ENCODE data around the gene CPEB1.

CPEB1 gene

DNA sequence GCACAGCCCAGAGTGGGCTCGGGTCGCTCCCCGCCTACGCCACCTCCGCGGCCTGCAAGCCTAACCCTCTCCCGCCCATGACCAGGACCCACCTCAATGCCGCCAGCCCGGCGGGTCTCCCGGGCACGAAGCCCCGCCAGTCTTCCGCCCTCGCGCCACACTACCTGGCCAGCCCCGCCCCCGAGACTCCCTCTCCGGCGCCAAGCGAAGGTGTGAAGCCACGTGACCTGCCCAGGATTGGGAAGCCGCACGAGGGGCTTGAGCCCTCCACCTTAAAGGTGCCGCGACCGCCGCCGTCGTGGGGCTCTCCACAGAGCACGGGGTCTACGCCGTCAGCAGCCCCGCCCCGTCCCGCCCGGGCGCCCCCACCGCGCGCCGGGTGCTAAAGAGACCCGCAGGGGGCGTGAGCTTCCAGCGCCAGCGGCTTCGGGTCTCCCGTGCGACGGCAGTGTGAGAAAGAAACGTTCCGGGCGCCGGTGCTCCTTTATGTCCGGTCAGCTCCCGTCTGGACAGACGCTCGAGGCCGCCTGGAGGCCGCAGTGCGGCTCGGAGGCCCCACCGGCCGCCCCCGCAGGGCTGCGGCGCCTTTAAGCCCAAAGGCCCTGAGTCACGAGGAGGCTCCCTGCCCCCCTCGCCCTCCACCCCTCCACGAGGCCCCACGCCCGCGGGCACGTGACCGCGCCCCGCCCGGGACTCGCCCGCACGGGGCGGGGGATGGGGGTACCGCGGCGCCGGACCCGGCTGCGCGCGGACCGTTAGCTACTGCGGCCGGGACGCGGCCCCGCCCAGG, at the start of gene CPEB1:
CPEB1 (minus strand) TSS at position 319 of the 790 bp plus-strand sequence. CDS start 18,904 bp downstream, outside the sequence.
- DNase-seq, result no peak

GRCh38 chr15:82692171-82692570, 45.0 kb upstream of the CPEB1 start:
- no peak for DNase-seq

GRCh38 chr15:82689147-82689546, 42.0 kb upstream of the CPEB1 start:
- DNase-seq, result no peak

GRCh38 chr15:82688691-82689090, 41.5 kb upstream of the CPEB1 start:
- DNase-seq, result no peak

GRCh38 chr15:82681371-82681770, 34.2 kb upstream of the CPEB1 start:
- no peak for DNase-seq

DNA sequence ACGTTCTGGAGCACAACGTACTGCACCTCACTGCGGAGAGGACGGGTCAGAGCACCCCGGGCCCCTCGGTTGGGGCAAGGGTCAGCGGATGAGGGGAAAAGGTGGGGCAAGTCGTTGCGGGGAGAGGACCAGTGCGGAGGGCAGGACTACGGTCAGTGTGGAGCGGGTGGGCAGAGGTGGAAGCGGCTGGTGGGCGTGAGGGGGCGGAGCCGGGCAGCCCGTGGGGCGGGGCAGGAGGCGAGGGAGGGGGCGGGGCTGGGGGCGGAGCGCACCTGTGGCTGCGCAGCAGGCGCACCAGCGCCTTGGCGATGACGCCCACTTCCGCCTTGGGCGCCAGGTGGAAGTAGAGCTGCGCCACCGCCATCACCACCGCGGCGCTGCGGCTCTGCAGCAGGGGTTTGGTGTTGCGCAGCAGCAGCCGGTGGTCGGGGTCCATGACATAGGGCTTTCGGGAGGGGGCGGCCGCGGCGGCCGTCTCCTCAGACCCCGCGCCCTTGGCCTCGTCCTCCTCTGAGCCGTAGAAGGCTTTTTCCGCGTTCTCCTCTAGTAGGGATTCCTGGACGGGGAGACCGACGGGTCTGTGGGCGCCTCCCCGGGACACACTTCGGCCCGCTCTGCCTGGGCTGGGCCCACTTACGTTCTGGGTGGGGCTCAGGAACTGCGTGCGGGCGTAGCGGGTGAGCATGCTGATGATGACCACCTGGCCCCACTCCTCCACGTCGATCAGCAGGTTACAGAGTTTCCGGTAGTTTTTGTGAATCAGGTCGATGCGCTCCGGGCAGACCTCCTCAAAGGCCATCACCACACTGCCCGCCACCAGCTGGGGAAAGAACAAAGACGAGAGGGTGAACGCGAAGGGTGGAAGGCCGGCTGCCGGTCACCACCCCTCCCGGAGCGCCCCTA, 33.3 kb upstream of the CPEB1 start:
- DNase-seq, result no peak

DNA sequence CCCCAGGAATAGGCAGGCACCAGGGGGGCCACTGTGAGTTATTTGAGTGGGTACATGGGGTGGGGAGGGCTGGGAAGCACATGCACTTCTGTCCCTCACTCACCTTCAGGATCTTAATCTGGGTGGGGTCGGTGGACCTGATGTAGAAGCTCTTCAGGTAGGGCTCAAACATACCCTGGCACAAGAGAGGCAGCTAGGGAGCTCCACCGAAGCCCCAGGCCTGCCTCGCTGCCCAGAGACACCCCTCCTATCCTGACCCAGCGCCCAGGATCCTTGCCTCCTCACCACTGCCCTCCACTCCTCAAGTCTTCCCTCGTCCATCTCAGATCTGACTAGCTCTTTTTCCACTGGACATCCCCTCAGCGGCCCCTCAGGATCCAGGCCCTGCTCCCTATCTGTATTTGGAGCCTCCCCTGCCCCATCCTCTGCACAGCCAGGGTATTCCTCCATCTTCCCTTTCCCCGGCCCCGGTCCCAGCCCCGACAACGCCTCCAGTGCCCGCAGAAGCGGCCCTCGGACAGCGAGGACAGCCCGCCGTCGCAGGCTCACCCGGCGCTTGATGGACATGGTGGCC, 32.5 kb upstream of the CPEB1 start:
- no peak for DNase-seq

- no peak for DNase-seq
Observed at GRCh38 chr15:82677720-82678323, 30.7 kb upstream of the CPEB1 start.

GRCh38 chr15:82674873-82675272, 27.7 kb upstream of the CPEB1 start:
- no peak for DNase-seq

DNA sequence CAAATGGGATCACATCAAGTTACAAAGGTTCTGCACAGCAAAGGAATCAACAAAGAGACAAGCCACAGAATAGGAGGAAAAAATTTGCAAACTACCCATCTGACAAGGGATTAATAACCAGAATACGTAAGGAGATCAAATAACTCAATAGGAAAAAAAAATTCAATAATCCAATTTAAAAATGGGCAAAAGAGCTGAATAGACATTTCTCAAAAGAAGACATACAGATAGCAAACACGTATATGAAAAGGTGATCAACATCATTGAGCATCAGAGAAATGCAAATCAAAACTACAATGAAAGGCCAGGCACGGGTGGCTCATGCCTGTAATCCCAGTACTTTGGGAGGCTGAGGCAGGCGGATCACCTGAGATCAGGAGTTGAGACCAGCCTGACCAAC, 23.5 kb upstream of the CPEB1 start:
- DNase-seq, result no peak

GRCh38 chr15:82666606-82667005, 19.4 kb upstream of the CPEB1 start:
- no peak for DNase-seq

DNA sequence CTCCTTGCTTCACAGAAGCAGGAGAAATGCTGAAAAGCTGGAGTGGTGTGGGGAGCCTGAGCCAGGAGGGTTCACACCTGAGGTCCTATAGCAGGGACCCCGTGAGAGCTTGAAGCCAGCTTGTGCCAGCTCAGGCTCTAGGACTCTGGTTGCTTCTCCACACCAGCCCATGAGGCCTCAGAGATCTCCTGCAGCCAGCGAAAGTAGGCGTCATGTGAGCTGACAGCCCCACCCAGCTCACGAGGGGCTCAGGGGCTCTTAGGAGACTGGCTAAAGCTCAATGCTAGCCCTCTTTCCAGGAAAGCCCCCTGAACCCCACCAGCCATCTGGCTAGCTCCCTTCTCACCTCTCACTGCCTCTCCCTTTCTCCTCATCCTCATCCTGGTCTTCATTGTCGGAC, 16.9 kb upstream of the CPEB1 start:
- no peak for DNase-seq

DNA sequence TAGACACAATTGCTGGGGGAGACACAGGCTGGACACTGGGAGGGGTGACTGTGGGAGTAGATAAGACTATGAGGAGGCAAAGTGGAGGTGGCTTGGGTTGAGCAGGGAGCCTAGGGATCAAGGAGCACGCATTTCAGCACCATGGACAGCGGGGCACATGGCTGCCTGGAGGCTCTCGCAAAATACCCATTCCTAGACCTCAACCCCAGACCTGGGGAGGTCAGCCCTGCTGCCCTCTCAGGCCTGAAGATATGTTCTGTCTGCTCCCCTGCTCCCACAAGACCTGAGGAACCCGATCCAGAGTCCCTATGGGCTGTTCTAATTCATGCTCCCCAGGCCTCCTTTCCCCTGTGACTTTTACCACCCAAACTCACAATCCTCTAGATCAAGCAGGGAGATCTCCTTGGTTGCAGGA, 16.0 kb upstream of the CPEB1 start:
- DNase-seq, result no peak

- no peak for DNase-seq
Observed at GRCh38 chr15:82662641-82663040, 15.5 kb upstream of the CPEB1 start.

DNA sequence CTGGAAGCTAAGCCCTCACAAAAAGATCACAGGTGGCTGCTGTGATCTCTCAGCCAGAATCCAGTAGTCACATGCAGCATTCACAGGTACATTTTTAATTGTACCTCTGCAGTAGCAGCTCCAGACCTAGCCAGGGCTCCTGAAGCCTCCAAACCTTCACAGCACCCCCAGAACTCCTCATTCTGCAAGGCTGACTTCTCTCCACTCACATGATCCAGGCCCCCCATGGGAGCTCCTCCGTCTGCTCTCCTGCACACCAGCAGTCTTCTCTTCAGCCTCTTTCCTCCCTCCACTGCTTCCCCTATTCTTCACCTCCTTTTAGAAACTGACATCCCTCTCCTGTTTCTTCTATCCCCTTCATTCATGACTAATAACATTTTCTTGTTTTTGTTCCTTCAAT, 13.2 kb upstream of the CPEB1 start:
- DNase-seq, result no peak

- DNase-seq, result no peak
Observed at GRCh38 chr15:82656641-82657266, 9.6 kb upstream of the CPEB1 start.

- DNase-seq, result no peak
Observed at GRCh38 chr15:82655606-82656005, 8.4 kb upstream of the CPEB1 start.

DNA sequence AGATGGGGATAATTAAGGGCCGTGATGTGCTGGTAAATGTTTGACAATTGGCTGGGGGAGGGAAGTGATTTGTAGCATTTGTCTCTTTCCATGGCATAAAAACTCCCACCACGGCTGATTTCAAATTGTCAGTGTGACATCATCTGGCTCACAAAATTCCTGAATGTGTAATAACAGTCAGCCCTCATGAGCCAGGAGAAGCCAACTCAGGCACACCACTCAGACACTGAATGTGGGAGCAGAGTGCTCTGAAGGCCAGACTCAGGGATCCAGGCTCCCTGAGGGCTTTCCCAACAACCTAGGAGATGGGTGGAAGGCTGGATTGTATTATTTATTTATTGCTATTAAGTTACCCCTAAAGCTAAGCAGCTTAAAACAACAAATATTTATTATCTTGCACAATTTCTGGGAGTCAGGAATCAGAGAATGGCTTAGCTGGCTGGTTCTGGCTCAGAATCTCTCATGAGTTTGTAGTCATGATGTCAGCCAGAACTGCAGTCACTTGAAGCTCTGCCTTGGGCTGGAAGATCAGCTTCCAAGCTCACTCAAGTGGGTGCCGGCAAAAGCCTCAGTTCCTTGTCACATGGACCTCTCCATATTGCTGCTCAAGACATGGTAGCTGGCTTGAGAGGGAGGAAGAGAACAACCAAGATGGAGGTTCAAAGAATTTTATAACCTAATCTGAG, 6.5 kb upstream of the CPEB1 start:
- no peak for DNase-seq

- no peak for DNase-seq
Observed at GRCh38 chr15:82651708-82652107, 4.5 kb upstream of the CPEB1 start.

GRCh38 chr15:82650046-82650670, 3.0 kb upstream of the CPEB1 start:
- no peak for DNase-seq

DNA sequence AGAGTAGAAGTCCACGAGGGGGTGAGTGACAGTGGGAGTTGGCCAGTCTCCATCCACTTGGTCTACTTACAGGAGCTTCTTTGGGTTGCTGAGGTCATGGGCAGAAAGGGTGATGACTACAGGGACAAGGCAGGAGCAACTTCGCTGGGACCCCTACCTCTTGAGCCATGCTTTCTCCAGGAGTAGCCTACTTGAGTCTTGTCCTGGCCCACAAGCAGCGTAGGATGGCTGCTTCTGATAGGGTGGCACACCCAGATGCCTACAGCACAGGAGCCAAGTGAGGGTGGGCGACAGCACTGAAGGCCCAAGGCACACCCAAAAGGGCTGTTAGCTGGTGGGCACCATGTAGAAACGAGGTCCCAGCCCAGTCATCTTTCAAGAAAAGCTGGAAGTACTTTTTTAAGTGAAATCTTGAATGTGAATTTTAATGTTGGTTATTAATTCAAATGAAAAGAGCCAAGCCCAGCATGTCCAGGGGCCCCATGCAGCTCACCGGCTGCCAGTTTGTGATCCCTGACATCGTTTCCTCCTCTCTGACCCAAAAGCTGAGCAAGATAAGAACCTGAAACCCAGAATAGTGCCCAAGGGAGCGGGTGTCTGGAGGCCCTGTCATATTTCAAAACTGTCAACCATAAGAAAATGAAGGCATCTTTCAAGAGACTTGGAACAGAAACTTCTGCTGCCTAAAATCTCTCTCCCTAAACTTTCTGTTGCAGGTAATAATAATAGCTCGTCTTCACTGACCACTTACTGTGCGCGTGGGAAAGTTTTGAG, 2.2 kb upstream of the CPEB1 start:
- no peak for DNase-seq

Data from amniotic stem cell (primary cell).